Breast epithelium (tissue), 3 donors: Measurements from ENCODE around the gene MAP10.

Experiments used
- CTCF ChIP-seq, 3 donors: fragments of 450-650 bp; IDR thresholded peaks; one replicate each; pipeline ENCODE4 v1.5.1; 2016 to 2017; ENCODE audit warnings: antibody characterized with exemption in 3 of 3, mild to moderate bottlenecking in 3 of 3, moderate library complexity in 3 of 3
- POLR2A ChIP-seq: fragments of 450-650 bp; IDR thresholded peaks from one replicate; pipeline ENCODE4 v1.6.1; 2016; ENCODE audit warnings: antibody characterized with exemption, mild to moderate bottlenecking, moderate library complexity

GRCh38 chr1:232853994-232854797 is 49.0 kb downstream of the MAP10 start:
- no peak for TF ChIP-seq CTCF (IDR thresholded peaks at IDR 0.05)
- TF ChIP-seq POLR2A, result no peak
